Sigmoid colon (tissue), 4 donors: ENCODE results near the gene NXF3.

ENCODE experiments used
- CTCF ChIP-seq, 4 experiments: fragments of 450-650 bp in 3 of 4; fragments of 200-600 bp in 1 of 4; IDR thresholded peaks; one replicate each; pipeline ENCODE4 v1.5.1; 2016 to 2019; ENCODE audit warnings: antibody characterized with exemption in 4 of 4, mild to moderate bottlenecking in 3 of 4, moderate library complexity in 2 of 4
- EP300 ChIP-seq, 4 donors: sonication (generic); formaldehyde crosslinking; IDR thresholded peaks; one replicate each; pipeline ENCODE4 v1.6.1; 2017; ENCODE audit warnings: antibody characterized with exemption in 4 of 4
- POLR2A ChIP-seq, 2 donors: fragments of 450-650 bp; IDR thresholded peaks; one replicate each; pipeline ENCODE4 v1.6.1; 2016; ENCODE audit warnings: antibody characterized with exemption in 2 of 2, mild to moderate bottlenecking in 2 of 2, moderate library complexity in 2 of 2
- POLR2AphosphoS5 ChIP-seq, 4 donors: sonication (generic); formaldehyde crosslinking; IDR thresholded peaks; one replicate each; pipeline ENCODE4 v1.6.1; 2017; ENCODE audit warnings: antibody characterized with exemption in 4 of 4

- TF ChIP-seq CTCF (IDR thresholded peaks at IDR 0.05): no peak
- TF ChIP-seq POLR2A (IDR thresholded peaks at IDR 0.05): no peak
- TF ChIP-seq EP300 (IDR thresholded peaks at IDR 0.05): no peak
- TF ChIP-seq POLR2AphosphoS5 (IDR thresholded peaks at IDR 0.05): no peak
These were observed 14.9 kb upstream of the NXF3 start for GRCh38 chrX:103107836-103108235.
